ENCODE measurements around the gene PHIP. TPM values are rescaled to one million over a fixed set of nuclear protein-coding genes. Genes with fewer than 3 reads are reported as not detected.

Gene PHIP
- total RNA-seq, 1 donor from 2014 or later: 32.0 TPM

- ATAC-seq (no peak), DNase-seq (no peak)
- no peak overlapping the region for H3K4me3 ChIP-seq
- TF ChIP-seq CTCF (IDR thresholded peaks at IDR 0.05): no peak
- intact Hi-C loops (cut with DNase I): no loop called here
- no peaks in the 10 kb centered on the region for H3K9me3 ChIP-seq
- no peak overlapping the region for H3K27ac ChIP-seq
- no peaks in the 10 kb centered on the region for H3K27me3 ChIP-seq
- no peaks in the 10 kb centered on the region for H3K36me3 ChIP-seq
- peaks cover 4% of the 10 kb centered on the region for H3K4me1 ChIP-seq
Observed at GRCh38 chr6:78911218-78911940, 166.7 kb downstream of the PHIP start.

- H3K4me3 ChIP-seq: peak overlapping the region; percentile 49
- H3K9me3 ChIP-seq: no peaks in the 10 kb centered on the region
- no peaks in the 10 kb centered on the region for H3K27me3 ChIP-seq
- H3K4me1 ChIP-seq: peaks cover 4% of the 10 kb centered on the region
- no peak for TF ChIP-seq CTCF (IDR thresholded peaks at IDR 0.05)
- intact Hi-C loops (cut with DNase I): no loop called here
- DNase-seq (peak; percentile 69), ATAC-seq (peak; percentile 77)
- no peaks in the 10 kb centered on the region for H3K36me3 ChIP-seq
- no peak overlapping the region for H3K27ac ChIP-seq
Observed at GRCh38 chr6:78910591-78911171, 167.4 kb downstream of the PHIP start.

GRCh38 chr6:78910010-78910409, 168.0 kb downstream of the PHIP start:
- no peak overlapping the region for H3K27ac ChIP-seq
- no peaks in the 10 kb centered on the region for H3K9me3 ChIP-seq
- H3K4me3 ChIP-seq: peak overlapping the region; percentile 49
- no peak for TF ChIP-seq CTCF (IDR thresholded peaks at IDR 0.05)
- H3K4me1 ChIP-seq: peaks cover 4% of the 10 kb centered on the region
- DNase-seq (no peak), ATAC-seq (peak; percentile 31)
- H3K36me3 ChIP-seq: no peaks in the 10 kb centered on the region
- H3K27me3 ChIP-seq: no peaks in the 10 kb centered on the region
- intact Hi-C loops (cut with DNase I): no loop called here

- Histone ChIP-seq H3K27ac (no peak overlapping the region), H3K4me1 (peaks cover 4% of the 10 kb centered on the region), H3K36me3 (no peaks in the 10 kb centered on the region), H3K4me3 (no peak overlapping the region), H3K27me3 (no peaks in the 10 kb centered on the region), H3K9me3 (no peaks in the 10 kb centered on the region)
- ATAC-seq (peak; percentile 75), DNase-seq (no peak)
- TF ChIP-seq CTCF (IDR thresholded peaks at IDR 0.05): no peak
- intact Hi-C loops (cut with DNase I): no loop called here
Observed at GRCh38 chr6:78909391-78909790, 168.7 kb downstream of the PHIP start.

GRCh38 chr6:78908621-78909020, 169.4 kb downstream of the PHIP start:
- ATAC-seq (no peak), DNase-seq (no peak)
- intact Hi-C loops (cut with DNase I): no loop called here
- H3K4me1 ChIP-seq: peaks cover 4% of the 10 kb centered on the region
- no peaks in the 10 kb centered on the region for H3K36me3 ChIP-seq
- H3K4me3 ChIP-seq: no peak overlapping the region
- H3K27ac ChIP-seq: no peak overlapping the region
- no peaks in the 10 kb centered on the region for H3K27me3 ChIP-seq
- no peaks in the 10 kb centered on the region for H3K9me3 ChIP-seq
- TF ChIP-seq CTCF (IDR thresholded peaks at IDR 0.05): no peak
